Glutamatergic neuron (in vitro differentiated cells): ENCODE results near the gene RHBDF1. TPM values are rescaled to one million over a fixed set of nuclear protein-coding genes. Genes with fewer than 3 reads are reported as not detected.
"Not testable (repeated sequence)": the region's sequence is repeated elsewhere in the genome, so short reads cannot be mapped to it uniquely, and the experiment has no call there.

Experiments
- DNase-seq: peaks from one replicate; pipeline ENCODE4 v3.0.0; 2022
- H3K27ac Mint-ChIP-seq: one replicate; pipeline ENCODE4 v1.8.0; 2020; ENCODE audit warnings: mild to moderate bottlenecking, mixed read lengths, inconsistent platforms; ENCODE audit not compliant: unreplicated experiment
- H3K27me3 Mint-ChIP-seq: one replicate; pipeline ENCODE4 v1.8.0; 2020; ENCODE audit warnings: mild to moderate bottlenecking, moderate library complexity, mixed read lengths, inconsistent platforms; ENCODE audit not compliant: unreplicated experiment
- H3K36me3 Mint-ChIP-seq: one replicate; pipeline ENCODE4 v1.8.0; 2020; ENCODE audit warnings: mild to moderate bottlenecking, mixed read lengths, inconsistent platforms; ENCODE audit not compliant: unreplicated experiment
- H3K4me1 Mint-ChIP-seq: one replicate; pipeline ENCODE4 v1.8.0; 2020; ENCODE audit warnings: mild to moderate bottlenecking, low read depth, mixed read lengths, inconsistent platforms; ENCODE audit not compliant: unreplicated experiment
- H3K4me3 Mint-ChIP-seq: one replicate; pipeline ENCODE4 v1.8.0; 2020; ENCODE audit warnings: mild to moderate bottlenecking, mixed read lengths, inconsistent platforms; ENCODE audit not compliant: unreplicated experiment
- H3K9me3 Mint-ChIP-seq: one replicate; pipeline ENCODE4 v1.8.0; 2020; ENCODE audit warnings: mild to moderate bottlenecking, moderate library complexity, mixed read lengths, inconsistent platforms; ENCODE audit not compliant: unreplicated experiment
- CTCF ChIP-seq: fragments of 200-600 bp; sonication (generic); IDR thresholded peaks from one replicate; pipeline ENCODE4 v1.5.0; 2021; ENCODE audit not compliant: partially characterized antibody, unreplicated experiment
- total RNA-seq: library from RNA; stranded (reverse); fragmentation: NEBNext Ultra II Directional; extraction: Animal tissue kit (Norgen Biotek cat#: 25700); gene quantifications from one replicate; pipeline ENCODE4 v1.2.1, GENCODE V29; 2021; ENCODE audit not compliant: unreplicated experiment

The RHBDF1 gene
- total RNA-seq, 1 donor from 2014 or later = 25.2 TPM

DNA sequence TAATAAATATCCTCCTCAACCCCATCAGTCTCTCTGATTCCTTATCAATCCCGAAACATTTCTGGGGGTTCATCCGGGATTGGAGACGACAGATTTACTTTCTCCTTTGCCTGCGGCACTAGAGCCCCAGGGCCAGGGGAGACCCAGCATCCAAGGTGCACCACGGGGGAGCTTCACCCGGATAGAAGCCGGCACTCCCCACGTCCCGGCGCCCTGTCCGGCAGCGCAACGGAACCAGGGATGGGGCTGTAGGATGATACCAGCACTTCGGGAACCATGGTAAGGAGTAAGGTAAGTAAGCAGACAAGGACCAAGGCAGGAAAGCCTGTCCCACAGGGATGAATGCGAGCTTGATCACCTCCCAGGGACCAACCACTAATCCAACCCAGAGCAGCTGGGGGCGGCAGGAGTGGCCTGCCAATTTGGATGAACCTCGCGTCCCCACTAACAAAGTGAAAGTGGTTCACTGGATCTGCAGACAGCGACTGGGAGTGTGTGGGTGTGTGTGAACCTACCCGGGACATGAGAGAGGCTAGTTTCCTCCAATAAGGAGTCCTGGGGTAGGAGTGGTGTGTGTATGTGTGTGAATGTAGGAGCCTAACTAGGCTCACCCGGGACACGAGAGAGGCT lies 30.9 kb downstream of the RHBDF1 start:
- Mint-ChIP-seq H3K27ac (no peak overlapping the region), H3K4me1 (peaks cover 1% of the 10 kb centered on the region), H3K9me3 (peaks cover 9% of the 10 kb centered on the region), H3K36me3 (peaks cover 5% of the 10 kb centered on the region), H3K4me3 (no peak overlapping the region), H3K27me3 (no peaks in the 10 kb centered on the region)
- no peak for TF ChIP-seq CTCF
- DNase-seq = no peak

DNA sequence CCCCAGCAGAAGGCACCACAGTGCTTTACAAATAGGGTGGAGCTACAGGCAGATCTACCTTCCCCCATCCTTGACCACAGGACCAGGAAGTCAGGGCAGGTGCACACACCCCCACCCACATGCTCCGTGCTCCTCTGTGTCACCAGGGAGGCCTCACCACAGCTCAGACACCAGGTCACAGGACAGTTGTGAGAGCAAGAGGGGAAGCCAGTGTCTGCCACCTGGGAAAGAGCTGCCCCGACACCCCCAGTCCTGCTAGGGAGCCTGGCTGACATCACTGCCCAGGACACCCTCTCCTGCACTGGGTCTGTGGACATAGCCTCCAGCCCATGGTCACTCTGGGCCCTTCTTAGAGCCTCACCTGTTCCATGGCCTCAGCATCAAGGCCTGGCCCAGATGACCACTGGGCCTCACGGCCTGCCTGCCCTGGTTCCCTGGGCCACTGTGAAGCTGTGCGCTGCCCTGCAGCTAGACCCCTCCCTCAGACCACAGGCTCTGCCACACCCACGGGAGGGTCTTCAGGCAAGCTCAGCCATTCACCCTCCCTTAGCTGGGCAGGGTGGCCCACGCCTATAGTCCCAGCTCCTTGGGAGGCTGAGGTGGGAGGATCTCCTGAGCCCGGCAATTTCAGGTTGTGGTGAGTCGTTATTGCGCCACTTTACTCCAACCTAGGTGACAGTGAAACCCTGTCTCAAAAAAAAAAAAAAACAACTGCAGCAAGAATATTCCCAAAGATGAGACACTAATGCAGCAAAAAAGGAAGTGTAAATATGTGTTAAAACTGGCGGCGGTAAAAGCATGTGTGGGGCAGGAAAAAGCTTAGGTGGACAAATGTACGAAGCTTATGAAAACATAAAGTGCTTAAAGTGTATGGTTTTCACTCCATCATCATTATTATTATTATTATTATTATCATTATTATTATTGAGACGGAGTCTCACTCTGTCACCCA lies 33.2 kb downstream of the RHBDF1 start:
- Mint-ChIP-seq H3K27me3 (peaks cover 4% of the 10 kb centered on the region), H3K4me3 (no peak overlapping the region), H3K27ac (no peak overlapping the region), H3K36me3 (peaks cover 5% of the 10 kb centered on the region), H3K9me3 (peaks cover 15% of the 10 kb centered on the region), H3K4me1 (peaks cover 6% of the 10 kb centered on the region)
- DNase-seq = no peak
- TF ChIP-seq CTCF = no peak

- not testable (repeated sequence) for H3K36me3 Mint-ChIP-seq, H3K4me3 Mint-ChIP-seq, H3K27ac Mint-ChIP-seq
Measured at GRCh38 chr16:38206-38605, 34.2 kb downstream of the RHBDF1 start.

DNA sequence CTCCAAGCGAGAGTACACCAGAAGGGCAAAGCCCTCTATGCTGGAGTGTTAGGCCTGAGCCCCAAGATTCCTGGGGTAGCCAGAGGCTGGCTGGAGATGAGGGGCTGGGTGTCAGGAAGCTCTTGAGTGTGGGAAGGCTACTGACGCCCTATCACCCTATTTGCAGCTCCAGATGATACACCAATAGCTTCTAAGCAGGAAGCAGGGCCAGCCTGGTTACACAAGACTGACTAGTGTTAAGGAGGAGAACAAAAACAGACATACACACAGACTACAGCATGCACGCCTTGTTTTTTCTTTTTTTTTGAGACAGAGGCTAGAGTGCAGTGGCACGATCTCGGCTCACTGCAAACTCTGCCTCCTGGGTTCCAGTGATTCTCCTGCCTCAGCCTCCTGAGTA lies 34.9 kb downstream of the RHBDF1 start:
- no peak overlapping the region for H3K4me3 Mint-ChIP-seq
- peaks cover 5% of the 10 kb centered on the region for H3K36me3 Mint-ChIP-seq
- H3K27me3 Mint-ChIP-seq = peaks cover 4% of the 10 kb centered on the region
- H3K9me3 Mint-ChIP-seq = peaks cover 16% of the 10 kb centered on the region
- no peak for TF ChIP-seq CTCF
- peaks cover 9% of the 10 kb centered on the region for H3K4me1 Mint-ChIP-seq
- DNase-seq = no peak
- H3K27ac Mint-ChIP-seq = no peak overlapping the region

More at GRCh38 chr16:38206-38605, 34.2 kb downstream of the RHBDF1 start:
- H3K4me1 Mint-ChIP-seq, DNase-seq, H3K27me3 Mint-ChIP-seq: not testable (repeated sequence)
- H3K9me3 Mint-ChIP-seq = peaks cover 16% of the 10 kb centered on the region

DNA sequence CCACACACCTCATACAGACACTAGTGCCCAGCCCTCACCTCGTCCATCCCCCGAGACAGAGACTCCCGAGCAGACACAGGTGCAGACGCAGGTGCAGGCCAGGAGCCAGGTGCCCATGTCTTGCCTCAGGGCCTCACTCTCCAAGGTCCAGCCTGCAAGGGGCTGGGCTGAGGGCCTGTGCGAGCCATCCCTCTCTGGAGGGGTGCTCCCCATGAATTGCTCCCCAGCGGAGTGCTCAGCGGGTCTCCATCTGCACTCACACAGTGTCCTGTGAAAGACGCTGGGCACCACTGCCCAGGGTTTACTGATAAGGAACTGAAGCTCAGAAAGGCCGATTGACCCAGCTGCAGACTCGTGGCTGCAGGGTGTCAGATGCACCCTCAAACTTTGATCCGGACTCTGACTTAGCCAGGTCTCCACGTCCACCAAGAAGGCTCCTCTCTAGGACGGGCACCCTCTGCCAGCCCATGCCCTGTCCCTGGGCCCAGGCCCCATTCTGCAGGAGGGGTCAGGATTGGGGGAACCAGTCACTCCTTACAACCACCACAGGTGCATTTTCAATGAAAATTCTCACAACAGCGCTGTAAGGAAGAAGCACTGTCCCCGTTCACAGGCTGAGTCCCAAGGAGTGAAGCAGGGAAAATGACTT lies 36.0 kb downstream of the RHBDF1 start:
- Mint-ChIP-seq H3K27ac (no peak overlapping the region), H3K4me1 (peaks cover 9% of the 10 kb centered on the region), H3K4me3 (no peak overlapping the region), H3K9me3 (peaks cover 11% of the 10 kb centered on the region), H3K36me3 (no peaks in the 10 kb centered on the region), H3K27me3 (peaks cover 4% of the 10 kb centered on the region)
- no peak for DNase-seq
- TF ChIP-seq CTCF = no peak
